ENCODE measurements around the gene ADARB2.
"Not testable (repeated sequence)": the region's sequence is repeated elsewhere in the genome, so short reads cannot be mapped to it uniquely, and the experiment has no call there.

Gene ADARB2

GRCh38 chr10:1401071-1401965 is 336.0 kb downstream of the ADARB2 start:
- no peak for FAIRE-seq

DNA sequence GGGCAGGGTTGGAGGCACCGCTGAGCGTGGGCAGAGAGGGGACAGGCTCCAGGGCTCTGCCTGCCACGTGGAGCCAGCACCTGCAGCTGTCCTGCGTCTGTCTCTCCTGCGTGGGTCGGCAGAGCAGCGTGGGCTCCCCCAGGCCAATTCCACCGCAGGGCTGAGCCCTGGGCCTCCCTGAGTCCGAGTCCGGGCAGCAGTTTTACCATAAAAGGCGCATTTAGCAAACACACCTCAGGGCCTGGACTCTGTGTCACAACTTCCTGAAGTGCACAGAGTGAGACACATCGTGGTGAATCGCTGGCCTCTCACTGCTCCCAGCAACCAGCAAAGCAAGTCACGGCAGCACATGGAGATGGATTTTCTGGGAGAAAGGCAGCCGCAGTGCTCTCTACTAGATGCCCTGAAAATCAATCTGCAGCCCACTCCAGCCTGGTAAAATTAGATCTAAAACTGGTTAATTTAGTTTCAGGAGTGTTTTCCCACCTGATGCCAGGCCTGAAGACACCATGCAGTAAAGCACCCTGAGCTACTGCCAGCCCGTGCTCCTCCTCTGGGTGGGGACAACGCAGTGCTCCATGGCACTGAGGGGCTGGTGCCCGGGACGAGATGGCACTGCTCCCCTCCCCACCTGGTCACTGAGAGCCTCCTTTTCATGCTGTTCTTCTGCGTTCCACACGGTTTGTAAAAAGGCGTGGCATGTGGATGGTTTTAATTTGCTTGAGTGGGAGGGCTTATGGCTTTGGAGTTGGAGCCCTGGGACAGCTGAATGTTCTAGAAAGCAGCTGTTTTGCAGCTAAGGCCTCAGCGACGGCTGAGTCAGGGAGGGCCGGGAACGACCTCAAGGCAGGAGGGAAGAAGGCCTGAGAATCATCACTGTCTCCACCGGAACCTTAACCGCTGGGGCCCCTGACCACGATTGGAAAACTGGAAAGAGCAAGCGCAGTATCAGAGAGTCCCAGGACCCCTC is 336.9 kb downstream of the ADARB2 start:
- FAIRE-seq, result no peak

DNA sequence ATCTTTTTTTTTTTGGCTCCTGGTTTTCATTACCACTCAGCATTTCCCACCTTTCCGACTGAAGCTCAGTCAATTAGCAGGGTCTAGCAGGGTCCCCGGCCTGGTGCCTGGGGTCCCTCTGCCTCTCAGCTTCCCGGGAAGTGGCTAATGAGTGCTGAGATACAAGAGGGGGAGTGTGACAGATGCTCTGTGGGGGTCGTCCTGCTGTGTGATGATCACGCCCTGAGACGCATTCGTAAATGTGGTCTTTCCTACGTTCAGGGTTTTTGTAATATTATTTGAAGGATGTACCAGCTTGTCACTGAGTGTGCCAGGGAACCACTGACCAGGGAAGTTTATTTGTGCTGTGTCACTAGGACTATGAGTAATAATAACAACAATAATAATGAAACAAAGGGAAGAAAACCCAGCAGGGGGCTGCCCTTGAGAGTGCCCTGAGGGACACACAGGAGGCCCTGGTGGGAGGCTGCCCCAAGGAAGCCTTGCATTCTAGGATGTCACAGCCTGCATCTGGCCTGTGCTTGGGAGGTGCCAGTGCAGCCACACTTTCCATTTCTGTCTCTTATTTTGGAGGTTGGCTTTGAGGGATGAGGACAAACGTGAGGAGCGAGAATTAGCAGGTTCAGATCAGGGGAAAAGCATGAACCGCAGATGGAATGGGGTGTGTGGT is 337.8 kb downstream of the ADARB2 start:
- FAIRE-seq, result no peak

DNA sequence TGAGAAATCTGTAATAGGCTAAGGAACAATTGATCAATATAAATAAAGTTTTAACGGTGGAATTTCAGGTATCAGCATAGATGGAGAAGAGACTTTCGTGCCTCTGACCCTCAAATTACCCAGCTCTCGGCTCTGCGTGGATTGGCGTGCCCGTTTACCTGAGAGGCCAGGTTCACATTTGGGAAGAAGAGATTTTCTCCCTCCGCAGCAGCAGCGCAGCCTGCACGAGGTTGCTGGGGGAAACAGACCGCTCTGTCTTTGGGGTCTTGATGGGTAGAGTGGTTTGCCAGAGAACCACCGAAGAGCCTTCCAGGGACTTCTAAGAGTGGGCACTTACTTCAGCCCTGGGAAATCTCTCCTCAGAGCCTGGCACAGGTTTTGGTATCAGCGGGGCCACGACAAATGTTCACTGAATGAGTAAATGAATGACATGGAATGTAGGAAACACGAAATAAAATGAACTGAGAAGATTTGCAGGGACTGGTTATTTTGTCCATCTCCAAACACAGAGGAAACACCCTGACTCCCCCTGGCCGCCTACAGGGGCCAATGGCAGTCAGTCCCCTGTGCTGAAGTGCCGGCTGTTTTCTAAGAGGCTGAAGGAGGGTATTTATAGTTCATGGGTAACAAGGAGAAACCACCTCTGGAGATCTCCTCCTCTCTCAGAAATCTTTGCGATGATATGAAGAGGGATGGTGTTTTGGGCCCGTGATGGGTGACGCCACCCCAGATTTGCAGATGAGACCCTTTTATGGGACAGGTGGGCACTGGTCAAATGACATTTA is 338.5 kb downstream of the ADARB2 start:
- no peak for FAIRE-seq

- not testable (repeated sequence) for FAIRE-seq
Observed at GRCh38 chr10:1398116-1398515, 339.2 kb downstream of the ADARB2 start.

- no peak for FAIRE-seq
Observed at GRCh38 chr10:1396297-1396635, 341.1 kb downstream of the ADARB2 start.

DNA sequence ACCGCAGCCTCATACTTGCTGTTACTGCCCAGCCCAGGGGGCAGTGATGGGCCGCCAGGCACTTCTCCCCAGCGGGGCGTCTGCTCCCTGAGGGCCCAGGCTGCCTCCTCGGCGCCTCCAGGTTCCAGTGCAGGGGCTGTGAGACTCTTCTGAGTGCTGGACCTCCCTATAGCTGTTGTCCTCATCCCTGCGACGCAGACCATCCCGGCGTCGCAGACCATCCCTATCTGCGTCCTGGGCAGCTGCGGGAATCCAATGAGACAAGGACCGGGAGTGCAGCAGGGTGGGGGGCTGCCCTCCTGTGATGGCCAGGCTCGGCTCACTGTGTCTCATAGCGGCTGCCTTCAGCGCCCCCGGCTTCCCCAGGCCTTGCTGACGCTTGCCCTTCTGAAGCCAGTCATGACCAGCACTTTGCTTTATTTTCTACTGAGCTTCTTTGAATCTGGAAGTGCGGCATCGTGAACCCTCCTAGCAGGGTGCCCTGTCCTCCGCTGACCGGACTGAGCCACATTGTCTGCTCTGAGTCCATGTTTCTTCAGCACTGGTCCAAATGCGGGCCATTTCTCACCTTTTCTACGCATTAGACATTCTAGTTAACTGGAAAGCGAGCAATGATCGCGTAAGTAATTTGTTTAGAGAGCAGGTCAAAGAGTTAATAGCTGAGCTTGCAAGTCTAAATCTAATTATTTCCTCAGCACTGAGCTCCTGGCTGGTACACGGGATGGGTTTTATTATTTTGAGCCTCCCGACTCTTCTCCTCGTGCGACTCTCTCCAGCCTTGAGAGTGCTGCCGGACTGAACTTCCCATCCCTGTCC is 341.6 kb downstream of the ADARB2 start:
- FAIRE-seq, result no peak

GRCh38 chr10:1395025-1395480 is 342.3 kb downstream of the ADARB2 start:
- FAIRE-seq, result no peak

DNA sequence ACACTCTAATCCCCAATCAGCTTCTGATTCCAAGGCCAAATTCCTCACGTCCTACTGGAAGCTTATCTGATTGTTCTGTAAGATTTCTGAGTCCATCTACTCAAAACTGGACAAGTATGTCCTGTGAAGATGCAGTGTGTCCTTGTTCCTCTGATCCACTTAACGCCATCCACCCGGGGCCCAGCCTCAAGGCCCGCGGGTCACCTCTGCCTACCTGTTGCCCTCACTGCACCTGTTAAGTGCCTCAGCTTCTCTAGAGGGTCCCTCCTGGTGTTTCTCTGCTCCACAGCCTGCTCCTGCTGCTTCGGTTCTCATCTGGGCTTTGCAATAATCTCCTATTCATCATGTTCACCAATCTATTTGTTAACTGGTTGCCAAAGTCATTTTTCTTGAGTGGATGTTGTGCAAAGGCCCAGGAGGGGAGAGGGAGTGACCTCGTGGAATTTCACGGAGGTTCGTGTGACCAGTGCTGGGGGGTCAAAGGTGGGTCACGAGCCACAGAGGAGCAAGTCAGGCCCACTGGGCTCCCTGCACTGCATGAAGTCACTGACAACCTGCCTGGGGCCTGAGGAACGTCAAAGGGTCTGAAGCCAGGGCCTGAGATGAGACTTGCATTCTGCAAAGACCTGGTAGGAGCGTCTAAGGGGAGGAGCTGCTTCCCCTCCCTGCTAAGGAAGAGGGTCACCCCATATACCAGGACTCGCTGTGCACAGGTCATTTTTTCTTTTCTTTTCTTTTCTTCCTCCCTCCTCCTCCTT is 343.0 kb downstream of the ADARB2 start:
- no peak for FAIRE-seq

GRCh38 chr10:1393481-1393880 is 343.8 kb downstream of the ADARB2 start:
- FAIRE-seq, result no peak

DNA sequence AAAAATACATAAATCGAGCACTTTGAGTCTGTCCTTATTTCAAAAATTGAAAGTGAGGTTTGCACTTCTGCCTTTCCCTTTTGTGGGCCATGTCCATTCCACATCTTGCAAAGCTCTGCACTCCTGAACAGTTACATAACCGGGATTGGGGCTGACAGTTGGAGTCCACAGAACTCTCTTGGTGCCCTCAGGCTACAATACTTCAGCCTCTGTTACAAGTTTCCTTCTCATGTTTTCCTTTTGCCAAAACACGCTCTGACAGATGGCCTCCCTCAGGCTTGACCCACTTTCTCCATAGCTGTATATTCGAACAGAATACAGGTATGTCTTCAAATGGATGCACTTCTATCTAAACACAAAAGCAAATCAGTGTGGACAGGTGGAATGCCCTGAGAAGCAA is 345.2 kb downstream of the ADARB2 start:
- no peak for FAIRE-seq

GRCh38 chr10:1390200-1390599 is 347.1 kb downstream of the ADARB2 start:
- no peak for FAIRE-seq

DNA sequence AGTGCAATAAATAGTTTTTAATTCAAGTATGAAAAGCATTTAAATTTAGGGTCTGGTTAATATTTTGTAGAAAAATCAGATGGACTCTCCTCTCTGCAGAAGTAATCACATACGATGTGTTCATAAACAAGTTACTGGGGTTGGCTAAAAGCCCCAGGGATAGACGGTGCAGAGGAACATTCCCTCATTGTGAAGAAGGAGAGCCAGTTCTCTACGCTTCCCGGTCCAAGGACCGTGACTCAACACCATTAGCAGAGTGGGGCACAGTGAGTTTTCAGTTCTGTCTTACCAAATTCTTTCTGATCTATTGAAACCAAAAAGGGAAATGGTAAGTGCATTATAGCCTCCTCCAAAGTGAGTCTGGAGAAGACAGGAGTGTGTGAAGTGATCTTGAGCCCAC is 353.3 kb downstream of the ADARB2 start:
- no peak for FAIRE-seq

- no peak for FAIRE-seq
Observed at GRCh38 chr10:1382711-1383110, 354.6 kb downstream of the ADARB2 start.

DNA sequence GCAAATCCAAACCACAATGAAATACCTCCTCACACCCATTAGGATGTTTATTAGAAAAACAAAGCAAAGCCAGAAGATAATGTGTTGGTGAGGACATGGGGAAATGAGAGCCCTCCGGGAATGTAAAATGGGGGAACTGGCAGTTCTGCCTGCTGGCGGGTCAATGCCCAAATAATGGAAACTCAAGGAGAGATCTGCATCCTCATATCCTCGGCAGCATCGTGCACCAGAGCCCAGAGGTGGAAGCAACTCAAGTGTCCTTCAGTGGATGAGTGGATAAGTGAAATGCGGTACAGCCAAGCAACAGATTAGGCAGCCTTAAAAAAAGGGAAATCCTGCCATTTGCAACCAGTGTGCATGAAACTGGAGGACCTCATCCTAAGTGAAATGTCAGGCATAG is 356.0 kb downstream of the ADARB2 start:
- FAIRE-seq, result no peak

DNA sequence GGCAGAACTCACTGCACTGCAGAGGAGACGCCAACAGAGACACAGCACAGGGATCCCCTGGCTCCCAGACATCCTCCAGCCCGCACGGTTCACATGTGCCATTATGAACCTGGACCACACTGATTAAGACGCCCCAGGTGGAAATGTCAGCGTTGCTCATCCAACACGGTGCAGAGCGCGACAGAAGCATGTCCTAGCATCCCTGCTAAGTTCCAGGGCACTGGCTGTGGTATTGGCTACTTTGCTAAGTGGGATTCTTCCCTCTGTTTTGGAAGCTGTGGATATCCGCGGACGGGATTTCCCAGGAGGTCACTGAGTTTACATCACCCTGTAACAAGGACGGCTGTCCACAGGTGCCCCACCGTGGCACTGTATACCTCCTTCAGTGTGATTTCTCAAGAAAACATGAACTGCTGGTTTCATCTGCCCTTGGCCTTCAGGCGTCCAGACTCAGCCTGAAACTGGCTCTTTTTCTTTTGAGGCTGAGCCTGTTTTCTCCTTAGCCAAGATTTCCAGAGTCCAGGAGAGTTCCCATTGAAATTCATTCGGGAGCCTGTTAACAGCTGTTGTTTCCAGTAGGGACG is 357.1 kb downstream of the ADARB2 start:
- no peak for FAIRE-seq

DNA sequence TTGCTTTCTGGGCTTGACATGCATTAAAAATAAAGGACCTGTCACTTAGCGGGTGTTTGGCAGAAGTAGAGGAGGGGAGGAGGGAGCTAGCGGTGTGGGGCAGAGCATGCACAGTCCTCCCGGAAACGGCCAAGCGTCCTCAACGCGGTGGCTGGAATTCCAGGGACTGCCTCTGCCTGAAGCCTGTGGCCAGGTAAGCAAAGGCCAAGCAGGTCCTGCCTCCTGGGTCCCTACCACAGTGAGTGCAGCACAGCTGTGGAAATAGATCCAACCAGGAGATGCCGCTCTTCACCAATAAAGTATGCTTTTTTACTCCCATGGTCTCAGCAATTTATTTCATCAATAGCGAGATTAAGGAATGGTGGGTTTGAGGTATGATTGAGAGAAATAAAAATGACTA is 357.7 kb downstream of the ADARB2 start:
- FAIRE-seq, result no peak

GRCh38 chr10:1378473-1378872 is 358.9 kb downstream of the ADARB2 start:
- FAIRE-seq, result no peak

DNA sequence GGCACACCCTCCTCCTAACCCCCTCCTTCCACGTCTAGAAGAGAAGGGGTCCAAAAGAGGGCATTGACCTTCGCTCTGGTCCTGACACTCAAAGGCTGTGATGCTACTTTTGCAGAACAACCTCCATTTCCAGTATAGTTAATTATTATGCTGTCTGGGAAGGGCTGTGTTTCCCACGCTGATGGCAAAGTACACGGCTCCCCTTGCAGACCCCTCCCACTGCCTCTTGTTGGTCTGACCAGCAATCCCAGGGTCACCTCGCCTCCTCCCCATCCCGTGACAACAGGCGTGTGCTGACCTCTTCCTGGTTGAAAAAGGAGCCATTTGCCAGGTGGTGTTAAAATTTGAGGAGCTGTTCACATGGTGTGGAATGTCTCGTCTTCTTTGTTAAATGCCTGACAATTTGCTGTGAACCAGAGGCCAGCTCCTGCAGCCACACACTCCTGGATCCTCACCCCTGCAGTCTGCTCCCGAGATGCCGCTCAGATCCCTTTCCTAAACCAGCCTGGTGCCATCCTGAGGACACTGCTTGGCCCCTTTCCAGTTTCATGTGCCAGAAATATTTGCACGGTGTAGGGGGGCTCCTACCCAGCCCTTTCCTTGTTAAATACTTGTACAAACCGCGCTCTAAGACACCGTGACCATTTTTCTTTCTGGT is 359.5 kb downstream of the ADARB2 start:
- FAIRE-seq, result no peak

DNA sequence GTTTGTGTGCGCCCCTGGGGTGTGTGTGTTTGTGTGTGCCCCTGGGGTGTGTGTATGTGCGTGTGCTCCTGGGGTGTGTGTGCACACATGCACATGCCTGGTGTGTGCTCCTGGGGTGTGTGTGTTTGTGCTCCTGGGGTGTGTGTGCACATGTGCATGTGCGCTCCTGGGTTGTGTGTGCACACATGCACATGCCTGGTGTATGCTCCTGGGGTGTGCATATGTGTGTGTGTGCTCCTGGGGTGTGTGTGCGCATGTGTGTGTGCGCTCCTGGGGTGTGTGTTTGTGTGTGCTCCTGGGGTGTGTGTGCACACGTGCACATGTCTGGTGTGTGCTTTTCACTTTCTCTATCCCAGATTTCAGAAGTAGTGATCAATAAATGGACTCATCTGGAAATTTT is 360.1 kb downstream of the ADARB2 start:
- no peak for FAIRE-seq

All from colon (tissue), 2 donors.